Vagina (tissue), 2 donors: ENCODE measurements around the gene ARHGAP10. TPM values are rescaled to one million over a fixed set of nuclear protein-coding genes. Genes with fewer than 3 reads are reported as not detected.

Experiments
- DNase-seq, 2 donors: peaks; one replicate each; pipeline ENCODE4 v3.0.0-alpha.2; 2017; ENCODE audit errors: extremely low spot score in 2 of 2
- H3K27ac ChIP-seq: fragments of 200-600 bp; sonication (generic); one replicate; pipeline ENCODE4 v1.5.1; 2019
- H3K27me3 ChIP-seq: fragments of 200-600 bp; sonication (generic); one replicate; pipeline ENCODE4 v1.5.1; 2019
- H3K36me3 ChIP-seq, 2 donors: fragments of 200-600 bp; sonication (generic); one replicate each; pipeline ENCODE4 v1.5.1; 2017 to 2019
- H3K4me1 ChIP-seq: fragments of 200-600 bp; sonication (generic); one replicate; pipeline ENCODE4 v1.5.1; 2019
- H3K4me3 ChIP-seq, 2 donors: fragments of 200-600 bp; sonication (generic); 1 replicate in 1 of 2; 2 replicates in 1 of 2; pipeline ENCODE4 v1.5.1; 2016 to 2019
- H3K9me3 ChIP-seq: fragments of 200-600 bp; sonication (generic); one replicate; pipeline ENCODE4 v1.5.1; 2019
- CTCF ChIP-seq, 3 experiments: fragments of 450-650 bp in 2 of 3; fragments of 200-600 bp in 1 of 3; sonication (generic) in 1 of 3; IDR thresholded peaks; one replicate each; pipeline ENCODE4 v1.5.1; 2017 to 2019; ENCODE audit warnings: antibody characterized with exemption in 3 of 3, mild to moderate bottlenecking in 2 of 3, moderate library complexity in 2 of 3
- POLR2A ChIP-seq, 2 donors: fragments of 450-650 bp; IDR thresholded peaks; one replicate each; pipeline ENCODE4 v1.6.1; 2017; ENCODE audit warnings: antibody characterized with exemption in 2 of 2, mild to moderate bottlenecking in 2 of 2, moderate library complexity in 2 of 2
- POLR2AphosphoS5 ChIP-seq, 2 donors: sonication (generic); formaldehyde crosslinking; IDR thresholded peaks; one replicate each; pipeline ENCODE4 v1.9.0; 2017; ENCODE audit warnings: antibody characterized with exemption in 2 of 2, mild to moderate bottlenecking in 2 of 2, low read depth in 1 of 2; ENCODE audit not compliant: insufficient read depth in 1 of 2
- intact Hi-C: fragments of 100-400 bp; cut with DNase I; formaldehyde crosslinking; loops from one replicate; pipeline ENCODE4 v1.15.1; 2023
- total RNA-seq: library from RNA; depleted of rRNA; stranded (reverse); fragments of >200 nt; gene quantifications from one replicate; pipeline ENCODE4 v1.2.3, GENCODE V29; 2016

ARHGAP10 gene
- total RNA-seq, 1 donor from 2014 or later, result 55.5 TPM

GRCh38 chr4:147787204-147787603, 55.3 kb downstream of the ARHGAP10 start:
- Histone ChIP-seq H3K9me3 (no peaks in the 10 kb centered on the region), H3K27me3 (no peaks in the 10 kb centered on the region), H3K27ac (no peak overlapping the region), H3K4me3 (no peak overlapping the region), H3K36me3 (no peaks in the 10 kb centered on the region), H3K4me1 (peaks cover 48% of the 10 kb centered on the region)
- no peak for TF ChIP-seq POLR2A (IDR thresholded peaks at IDR 0.05)
- TF ChIP-seq POLR2AphosphoS5 (IDR thresholded peaks at IDR 0.05; ENCODE audit: insufficient read depth in 1 of 2, low read depth in 1 of 2), result peak in 1 of 2 donors; percentile 12
- TF ChIP-seq CTCF (IDR thresholded peaks at IDR 0.05), result no peak
- intact Hi-C loops, result no loop called here
- DNase-seq, result no peak

- TF ChIP-seq POLR2A (IDR thresholded peaks at IDR 0.05), result no peak
- TF ChIP-seq POLR2AphosphoS5 (IDR thresholded peaks at IDR 0.05; ENCODE audit: insufficient read depth in 1 of 2, low read depth in 1 of 2), result no peak
- TF ChIP-seq CTCF (IDR thresholded peaks at IDR 0.05), result no peak
- peaks cover 58% of the 10 kb centered on the region for H3K4me1 ChIP-seq
- H3K27ac ChIP-seq, result no peak overlapping the region
- no peaks in the 10 kb centered on the region for H3K9me3 ChIP-seq
- H3K27me3 ChIP-seq, result no peaks in the 10 kb centered on the region
- DNase-seq, result no peak
- H3K4me3 ChIP-seq, result no peak overlapping the region
- intact Hi-C loops, result no loop called here
- no peaks in the 10 kb centered on the region for H3K36me3 ChIP-seq
Measured at GRCh38 chr4:147788791-147789190, 56.9 kb downstream of the ARHGAP10 start.

- H3K27me3 ChIP-seq, result no peaks in the 10 kb centered on the region
- H3K4me3 ChIP-seq, result no peak overlapping the region
- TF ChIP-seq POLR2AphosphoS5 (IDR thresholded peaks at IDR 0.05; ENCODE audit: insufficient read depth in 1 of 2, low read depth in 1 of 2), result no peak
- no peak for TF ChIP-seq POLR2A (IDR thresholded peaks at IDR 0.05)
- TF ChIP-seq CTCF (IDR thresholded peaks at IDR 0.05), result no peak
- H3K36me3 ChIP-seq, result no peaks in the 10 kb centered on the region
- no peaks in the 10 kb centered on the region for H3K9me3 ChIP-seq
- no peak overlapping the region for H3K27ac ChIP-seq
- DNase-seq, result no peak
- peaks cover 66% of the 10 kb centered on the region for H3K4me1 ChIP-seq
- intact Hi-C loops, result no loop called here
Measured at GRCh38 chr4:147789596-147789995, 57.7 kb downstream of the ARHGAP10 start.

GRCh38 chr4:147790412-147790811, 58.5 kb downstream of the ARHGAP10 start:
- peaks cover 62% of the 10 kb centered on the region for H3K4me1 ChIP-seq
- H3K9me3 ChIP-seq, result no peaks in the 10 kb centered on the region
- intact Hi-C loops, result no loop called here
- TF ChIP-seq POLR2AphosphoS5 (IDR thresholded peaks at IDR 0.05; ENCODE audit: insufficient read depth in 1 of 2, low read depth in 1 of 2) (no peak), POLR2A (IDR thresholded peaks at IDR 0.05) (no peak), CTCF (IDR thresholded peaks at IDR 0.05) (no peak)
- no peak for DNase-seq
- no peaks in the 10 kb centered on the region for H3K27me3 ChIP-seq
- no peak overlapping the region for H3K27ac ChIP-seq
- H3K4me3 ChIP-seq, result no peak overlapping the region
- H3K36me3 ChIP-seq, result no peaks in the 10 kb centered on the region

- peaks cover 53% of the 10 kb centered on the region for H3K4me1 ChIP-seq
- H3K27ac ChIP-seq, result no peak overlapping the region
- intact Hi-C loops, result no loop called here
- H3K36me3 ChIP-seq, result no peaks in the 10 kb centered on the region
- DNase-seq, result no peak
- no peaks in the 10 kb centered on the region for H3K9me3 ChIP-seq
- no peak for TF ChIP-seq POLR2AphosphoS5 (IDR thresholded peaks at IDR 0.05; ENCODE audit: insufficient read depth in 1 of 2, low read depth in 1 of 2)
- no peak for TF ChIP-seq CTCF (IDR thresholded peaks at IDR 0.05)
- no peak for TF ChIP-seq POLR2A (IDR thresholded peaks at IDR 0.05)
- no peak overlapping the region for H3K4me3 ChIP-seq
- H3K27me3 ChIP-seq, result no peaks in the 10 kb centered on the region
Measured at GRCh38 chr4:147791341-147791740, 59.5 kb downstream of the ARHGAP10 start.
